Keratinocyte (primary cell): ENCODE results near the gene ATP2B2. TPM values are rescaled to one million over a fixed set of nuclear protein-coding genes. Genes with fewer than 3 reads are reported as not detected.

ENCODE experiments used
- DNase-seq: peaks from one replicate; pipeline ENCODE4 v3.0.0-alpha.2; 2011; ENCODE audit warnings: low read depth, missing footprints, low spot score
- FAIRE-seq: peaks from 2 replicates; lab custom pipeline; 2011; peaks lifted over from hg19 to GRCh38; lab: Jason Lieb, UNC
- H2AFZ ChIP-seq: 2 replicates; pipeline ENCODE4 v1.6.0; 2012; ENCODE audit warnings: low read length, control low read depth, inconsistent platforms; ENCODE audit not compliant: control insufficient read depth
- H3K27ac ChIP-seq: 2 replicates; pipeline ENCODE4 v1.5.1; 2011; ENCODE audit warnings: low read length; ENCODE audit not compliant: control insufficient read depth, insufficient read depth
- H3K27me3 ChIP-seq: 3 replicates; pipeline ENCODE4 v1.6.0; 2011; ENCODE audit warnings: low read length; ENCODE audit not compliant: control insufficient read depth, insufficient read depth; ENCODE audit errors: extremely low read depth
- H3K36me3 ChIP-seq, 2 experiments: 2 replicates in 1 of 2; 3 replicates in 1 of 2; pipeline ENCODE4 v1.5.1; 2011; ENCODE audit warnings: low read length in 2 of 2, mild to moderate bottlenecking in 1 of 2; ENCODE audit not compliant: control insufficient read depth in 2 of 2, insufficient read depth in 2 of 2; ENCODE audit errors: extremely low read depth in 1 of 2
- H3K4me1 ChIP-seq: 3 replicates; pipeline ENCODE4 v1.5.1; 2011; ENCODE audit warnings: low read length; ENCODE audit not compliant: control insufficient read depth, insufficient read depth; ENCODE audit errors: extremely low read depth
- H3K4me2 ChIP-seq: 3 replicates; pipeline ENCODE4 v1.6.0; 2011; ENCODE audit warnings: low read depth, low read length; ENCODE audit not compliant: control insufficient read depth, insufficient read depth; ENCODE audit errors: extremely low read depth
- H3K4me3 ChIP-seq, 3 experiments: fragments of 200-600 bp in 1 of 3; sonication (generic) in 1 of 3; 2 replicates in 2 of 3; 3 replicates in 1 of 3; pipeline ENCODE4 v1.5.1; 2011 to 2016; ENCODE audit warnings: low read length in 3 of 3, mild to moderate bottlenecking in 3 of 3, control low read depth in 2 of 3, inconsistent platforms in 1 of 3, low read depth in 1 of 3, mixed read lengths in 1 of 3, mixed run types in 1 of 3, moderate library complexity in 1 of 3; ENCODE audit not compliant: control insufficient read depth in 2 of 3, insufficient read depth in 2 of 3; ENCODE audit errors: extremely low read depth in 1 of 3
- H3K79me2 ChIP-seq: 2 replicates; pipeline ENCODE4 v1.6.0; 2012; ENCODE audit warnings: low read length; ENCODE audit not compliant: control insufficient read depth, insufficient read depth
- H3K9ac ChIP-seq: 3 replicates; pipeline ENCODE4 v1.6.0; 2011; ENCODE audit warnings: low read length; ENCODE audit not compliant: control insufficient read depth, insufficient read depth; ENCODE audit errors: extremely low read depth
- H3K9me1 ChIP-seq: 3 replicates; pipeline ENCODE4 v1.6.0; 2011; ENCODE audit warnings: low read length; ENCODE audit not compliant: control insufficient read depth, insufficient read depth; ENCODE audit errors: extremely low read depth
- H3K9me3 ChIP-seq: 2 replicates; pipeline ENCODE4 v1.5.1; 2012; ENCODE audit warnings: low read depth, low read length; ENCODE audit not compliant: control insufficient read depth
- H4K20me1 ChIP-seq: 3 replicates; pipeline ENCODE4 v1.6.0; 2011; ENCODE audit warnings: low read length; ENCODE audit not compliant: control insufficient read depth, insufficient read depth; ENCODE audit errors: extremely low read depth
- EZH2 ChIP-seq: IDR thresholded peaks from one replicate; pipeline ENCODE4 v1.6.1; 2012; ENCODE audit warnings: inconsistent platforms, mild to moderate bottlenecking, low read length, moderate library complexity
- dilution Hi-C: fragments of 300-500 bp; cut with MboI; formaldehyde crosslinking; loops from one replicate; pipeline ENCODE4 v1.7.0; 2020; ENCODE audit warnings: low sequenced_read_pairs; ENCODE audit not compliant: extremely low pct_ligation_motif_present
- polyA plus RNA-seq, 5 experiments: library from polyadenylated mRNA; depleted of rRNA in 3 of 5; stranded (reverse) in 3 of 5; stranded (forward) in 1 of 5; unstranded in 1 of 5; fragments of >200 nt; gene quantifications; 1 replicate in 1 of 5; 2 replicates in 3 of 5; 3 replicates in 1 of 5; pipeline versions ENCODE4 v1.2.1 to v1.2.3, GENCODE V29; 2011 to 2012; ENCODE audit warnings: missing spikeins in 2 of 5, low read depth in 1 of 5, low replicate concordance in 1 of 5
- TF ChIP-seq, protein P1 (sequence below), 3 experiments: IDR thresholded peaks in 1 of 3; conservative IDR thresholded peaks in 1 of 3; optimal IDR thresholded peaks in 1 of 3; 2 replicates in 2 of 3; 3 replicates in 1 of 3; pipeline versions ENCODE3 to v1.5.1; 2011; ENCODE audit warnings: low read length in 3 of 3, mild to moderate bottlenecking in 3 of 3, moderate library complexity in 2 of 3, control low read depth in 1 of 3, inconsistent platforms in 1 of 3; ENCODE audit not compliant: insufficient read depth in 2 of 3; ENCODE audit errors: extremely low read depth in 1 of 3

The ATP2B2 gene
- polyA plus RNA-seq, 1 donor (not counting 4 experiments of a cell fraction or from before 2014, with no cell fraction given): not detected

DNA sequence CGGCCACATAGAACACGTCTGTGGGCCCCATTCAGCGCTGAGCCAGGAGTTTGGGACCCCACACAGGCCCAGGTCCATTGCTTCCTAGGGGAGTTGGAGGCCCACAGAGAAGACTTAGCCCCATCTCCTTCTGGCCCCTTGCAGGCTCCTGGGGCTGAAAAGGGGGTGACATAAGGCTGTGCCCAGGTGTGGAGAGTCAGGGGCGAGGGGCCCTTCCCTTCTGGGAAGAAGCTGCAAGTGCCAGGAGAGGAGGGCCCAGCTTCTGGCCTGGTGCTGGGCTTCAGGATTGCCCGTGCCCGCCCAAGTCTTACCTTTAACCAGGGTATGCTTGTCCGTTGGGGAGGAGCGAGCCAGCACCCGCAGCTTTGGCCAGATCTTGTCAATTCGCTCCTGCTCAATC, 155.6 kb downstream of the ATP2B2 start:
- no peaks in the 10 kb centered on the region for H4K20me1 ChIP-seq
- no peaks in the 10 kb centered on the region for H3K9me1 ChIP-seq
- peaks cover 7% of the 10 kb centered on the region for H3K27me3 ChIP-seq
- H3K27ac ChIP-seq: no peak overlapping the region
- H3K4me3 ChIP-seq: no peak overlapping the region
- dilution Hi-C loops: no loop called here
- no peak overlapping the region for H3K4me2 ChIP-seq
- no peaks in the 10 kb centered on the region for H3K9me3 ChIP-seq
- TF ChIP-seq, protein P1, sequence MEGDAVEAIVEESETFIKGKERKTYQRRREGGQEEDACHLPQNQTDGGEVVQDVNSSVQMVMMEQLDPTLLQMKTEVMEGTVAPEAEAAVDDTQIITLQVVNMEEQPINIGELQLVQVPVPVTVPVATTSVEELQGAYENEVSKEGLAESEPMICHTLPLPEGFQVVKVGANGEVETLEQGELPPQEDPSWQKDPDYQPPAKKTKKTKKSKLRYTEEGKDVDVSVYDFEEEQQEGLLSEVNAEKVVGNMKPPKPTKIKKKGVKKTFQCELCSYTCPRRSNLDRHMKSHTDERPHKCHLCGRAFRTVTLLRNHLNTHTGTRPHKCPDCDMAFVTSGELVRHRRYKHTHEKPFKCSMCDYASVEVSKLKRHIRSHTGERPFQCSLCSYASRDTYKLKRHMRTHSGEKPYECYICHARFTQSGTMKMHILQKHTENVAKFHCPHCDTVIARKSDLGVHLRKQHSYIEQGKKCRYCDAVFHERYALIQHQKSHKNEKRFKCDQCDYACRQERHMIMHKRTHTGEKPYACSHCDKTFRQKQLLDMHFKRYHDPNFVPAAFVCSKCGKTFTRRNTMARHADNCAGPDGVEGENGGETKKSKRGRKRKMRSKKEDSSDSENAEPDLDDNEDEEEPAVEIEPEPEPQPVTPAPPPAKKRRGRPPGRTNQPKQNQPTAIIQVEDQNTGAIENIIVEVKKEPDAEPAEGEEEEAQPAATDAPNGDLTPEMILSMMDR (optimal IDR thresholded peaks at IDR 0.05 in 1 of 3, IDR thresholded peaks at IDR 0.05 in 1 of 3, conservative IDR thresholded peaks at IDR 0.05 in 1 of 3; ENCODE audit: extremely low read depth in 1 of 3, insufficient read depth in 2 of 3, low read length in 3 of 3): no peak
- no peak for TF ChIP-seq EZH2
- DNase-seq (no peak), FAIRE-seq (no peak)
- no peak overlapping the region for H2AFZ ChIP-seq
- H3K4me1 ChIP-seq: no peaks in the 10 kb centered on the region
- H3K36me3 ChIP-seq: no peaks in the 10 kb centered on the region
- no peaks in the 10 kb centered on the region for H3K79me2 ChIP-seq
- no peak overlapping the region for H3K9ac ChIP-seq

GRCh38 chr3:10348404-10348721, 157.0 kb downstream of the ATP2B2 start:
- DNase-seq (no peak), FAIRE-seq (no peak)
- Histone ChIP-seq H3K79me2 (no peaks in the 10 kb centered on the region), H3K27me3 (peaks cover 7% of the 10 kb centered on the region), H2AFZ (no peak overlapping the region), H3K9ac (no peak overlapping the region), H3K27ac (no peak overlapping the region), H4K20me1 (peaks cover 3% of the 10 kb centered on the region), H3K4me3 (no peak overlapping the region), H3K9me1 (no peaks in the 10 kb centered on the region), H3K4me1 (no peaks in the 10 kb centered on the region), H3K4me2 (no peak overlapping the region), H3K9me3 (no peaks in the 10 kb centered on the region), H3K36me3 (no peaks in the 10 kb centered on the region)
- dilution Hi-C loops: no loop called here
- TF ChIP-seq EZH2: no peak
- TF ChIP-seq, protein P1 (optimal IDR thresholded peaks at IDR 0.05 in 1 of 3, IDR thresholded peaks at IDR 0.05 in 1 of 3, conservative IDR thresholded peaks at IDR 0.05 in 1 of 3; ENCODE audit: extremely low read depth in 1 of 3, insufficient read depth in 2 of 3, low read length in 3 of 3): no peak
